22Rv1 (cell line): Measurements from ENCODE around the gene CTCFL.
"Not testable (repeated sequence)": the region's sequence is repeated elsewhere in the genome, so short reads cannot be mapped to it uniquely, and the experiment has no call there.

Experiments used
- H3K27ac ChIP-seq: fragments of 450-650 bp; 2 replicates; pipeline ENCODE4 v1.5.1; 2017
- ZFX ChIP-seq: fragments of 450-650 bp; IDR thresholded peaks from 2 replicates; pipeline ENCODE4 v1.6.1; 2017; ENCODE audit warnings: antibody characterized with exemption, borderline replicate concordance
- TF ChIP-seq, protein P1 (sequence below): fragments of 450-650 bp; IDR thresholded peaks from 2 replicates; pipeline ENCODE4 v1.5.1; 2017; ENCODE audit warnings: mild to moderate bottlenecking

CTCFL gene

DNA sequence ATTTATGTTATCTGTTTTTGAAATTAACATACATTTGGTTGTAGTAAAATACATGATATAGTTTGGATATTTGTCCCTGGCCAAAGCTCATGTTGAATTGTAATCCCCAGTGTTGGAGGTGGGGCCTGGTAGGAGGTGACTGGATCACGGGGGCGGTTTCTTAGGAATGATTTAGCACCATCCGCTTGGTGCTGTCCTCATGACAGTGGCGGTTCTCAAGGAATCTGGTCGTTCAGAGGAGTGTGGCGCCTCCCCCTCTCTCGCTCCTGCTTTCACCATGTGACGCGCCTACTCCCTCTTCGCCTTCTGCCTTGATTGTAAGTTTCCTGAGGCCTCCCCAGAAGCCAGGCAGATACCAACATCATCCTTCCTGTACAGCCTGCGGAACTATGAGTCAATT lies 29.0 kb downstream of the CTCFL start:
- H3K27ac ChIP-seq: no peak overlapping the region
- TF ChIP-seq ZFX: no peak
- TF ChIP-seq, protein P1, sequence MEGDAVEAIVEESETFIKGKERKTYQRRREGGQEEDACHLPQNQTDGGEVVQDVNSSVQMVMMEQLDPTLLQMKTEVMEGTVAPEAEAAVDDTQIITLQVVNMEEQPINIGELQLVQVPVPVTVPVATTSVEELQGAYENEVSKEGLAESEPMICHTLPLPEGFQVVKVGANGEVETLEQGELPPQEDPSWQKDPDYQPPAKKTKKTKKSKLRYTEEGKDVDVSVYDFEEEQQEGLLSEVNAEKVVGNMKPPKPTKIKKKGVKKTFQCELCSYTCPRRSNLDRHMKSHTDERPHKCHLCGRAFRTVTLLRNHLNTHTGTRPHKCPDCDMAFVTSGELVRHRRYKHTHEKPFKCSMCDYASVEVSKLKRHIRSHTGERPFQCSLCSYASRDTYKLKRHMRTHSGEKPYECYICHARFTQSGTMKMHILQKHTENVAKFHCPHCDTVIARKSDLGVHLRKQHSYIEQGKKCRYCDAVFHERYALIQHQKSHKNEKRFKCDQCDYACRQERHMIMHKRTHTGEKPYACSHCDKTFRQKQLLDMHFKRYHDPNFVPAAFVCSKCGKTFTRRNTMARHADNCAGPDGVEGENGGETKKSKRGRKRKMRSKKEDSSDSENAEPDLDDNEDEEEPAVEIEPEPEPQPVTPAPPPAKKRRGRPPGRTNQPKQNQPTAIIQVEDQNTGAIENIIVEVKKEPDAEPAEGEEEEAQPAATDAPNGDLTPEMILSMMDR: no peak

DNA sequence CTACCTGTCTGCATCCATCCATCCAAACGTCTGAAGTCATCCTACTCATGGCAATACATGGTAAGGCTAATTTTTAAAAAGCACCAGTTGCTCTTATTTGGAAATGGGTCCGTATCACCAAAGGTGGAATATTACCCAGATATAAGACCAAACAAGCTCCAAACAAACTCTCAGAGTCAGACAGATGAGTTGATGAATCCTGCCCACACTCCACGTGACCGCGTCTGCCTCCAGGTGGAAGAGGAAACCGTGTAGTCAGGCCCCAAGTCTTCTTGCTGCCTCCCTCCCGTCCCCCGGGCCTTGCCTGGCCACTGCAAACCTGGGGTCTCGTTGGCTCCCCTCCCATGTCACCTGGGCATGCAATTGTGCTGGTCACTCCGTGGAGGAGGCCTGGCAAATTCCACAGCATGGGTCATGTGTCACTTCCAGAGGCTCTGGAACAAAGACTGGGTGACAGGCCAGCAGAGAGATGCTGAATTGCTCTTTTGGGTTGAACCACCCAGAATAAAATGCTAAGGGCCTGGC lies 31.8 kb downstream of the CTCFL start:
- H3K27ac ChIP-seq: no peak overlapping the region
- TF ChIP-seq, protein P1: no peak

DNA sequence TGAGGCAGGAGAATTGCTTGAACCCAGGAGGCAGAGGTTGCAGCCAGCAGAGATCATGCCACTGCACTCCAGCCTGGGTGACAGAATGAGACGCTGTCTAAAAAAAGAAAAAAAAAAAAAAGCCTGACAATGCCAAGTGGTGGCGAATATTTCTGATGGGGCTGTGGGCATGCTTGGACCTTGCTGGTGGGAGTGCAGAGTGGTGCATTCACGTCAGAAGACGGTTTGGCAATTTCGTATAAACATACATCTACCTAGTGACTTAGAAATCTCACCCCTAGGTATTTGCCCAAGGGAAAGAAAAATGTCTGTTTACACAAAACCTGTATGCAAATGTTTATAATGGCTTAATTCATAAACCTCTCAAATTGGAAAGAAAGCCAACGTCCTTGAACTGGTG lies 33.6 kb downstream of the CTCFL start:
- TF ChIP-seq, protein P1: no peak
- TF ChIP-seq ZFX: no peak
- no peak overlapping the region for H3K27ac ChIP-seq

DNA sequence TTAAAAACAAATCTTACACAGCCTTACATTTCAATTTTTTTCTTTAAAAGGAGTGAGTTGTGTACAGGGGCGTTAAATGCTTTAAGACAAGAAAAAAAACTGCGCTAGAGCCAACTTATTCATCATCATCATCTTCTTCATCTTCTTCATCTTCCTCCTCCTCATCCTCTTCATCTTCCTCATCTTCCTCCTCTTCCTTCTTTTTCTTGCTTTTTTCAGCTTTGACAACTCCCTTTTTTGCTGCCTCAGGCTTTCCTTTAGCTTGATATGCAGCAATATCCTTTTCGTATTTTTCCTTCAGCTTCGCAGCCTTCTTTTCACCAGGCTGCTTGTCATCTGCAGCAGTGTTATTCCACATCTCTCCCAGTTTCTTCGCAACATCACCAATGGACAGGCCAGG lies 36.7 kb downstream of the CTCFL start:
- H3K27ac ChIP-seq: not testable (repeated sequence)

DNA sequence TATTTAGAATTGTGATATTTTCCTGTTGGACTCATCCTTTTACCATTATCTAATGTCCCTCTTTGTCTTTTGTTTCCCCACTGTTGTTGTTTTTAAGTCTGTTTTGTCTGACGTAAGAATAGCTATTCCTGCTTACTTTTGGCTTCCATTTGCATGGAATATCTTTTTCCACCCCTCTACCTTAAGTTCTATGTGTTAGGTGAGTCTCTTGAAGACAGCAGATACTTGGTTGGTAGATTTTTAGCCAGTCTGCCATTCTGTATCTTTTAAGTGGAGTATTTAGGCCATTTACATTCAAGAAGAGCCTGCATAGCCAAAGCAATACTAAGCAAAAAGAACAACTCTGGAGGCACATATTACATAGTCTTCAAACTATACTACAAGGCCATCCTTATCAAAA lies 39.2 kb downstream of the CTCFL start:
- H3K27ac ChIP-seq: no peak overlapping the region
- TF ChIP-seq, protein P1: no peak
- TF ChIP-seq ZFX: no peak

DNA sequence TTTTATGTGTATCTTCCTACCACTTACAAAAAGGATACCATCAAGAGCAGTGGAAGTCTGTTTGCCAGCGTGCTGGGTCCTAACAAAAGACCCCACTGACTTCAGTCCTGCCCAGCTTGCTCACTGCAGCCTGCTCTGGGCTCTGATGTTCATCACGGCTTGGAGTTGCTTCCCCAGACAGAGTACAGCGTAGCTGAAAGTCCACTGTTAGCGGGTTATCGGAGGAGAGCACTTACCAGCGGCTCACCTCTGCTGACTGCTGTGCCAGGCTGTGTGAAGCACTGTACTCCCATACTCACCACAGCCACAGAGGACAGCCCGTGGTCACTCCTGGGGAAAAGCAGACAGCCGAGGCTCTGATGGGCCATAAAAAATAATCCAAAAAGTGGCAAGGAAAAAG lies 40.2 kb downstream of the CTCFL start:
- TF ChIP-seq, protein P1: no peak
- TF ChIP-seq ZFX: no peak
- no peak overlapping the region for H3K27ac ChIP-seq

DNA sequence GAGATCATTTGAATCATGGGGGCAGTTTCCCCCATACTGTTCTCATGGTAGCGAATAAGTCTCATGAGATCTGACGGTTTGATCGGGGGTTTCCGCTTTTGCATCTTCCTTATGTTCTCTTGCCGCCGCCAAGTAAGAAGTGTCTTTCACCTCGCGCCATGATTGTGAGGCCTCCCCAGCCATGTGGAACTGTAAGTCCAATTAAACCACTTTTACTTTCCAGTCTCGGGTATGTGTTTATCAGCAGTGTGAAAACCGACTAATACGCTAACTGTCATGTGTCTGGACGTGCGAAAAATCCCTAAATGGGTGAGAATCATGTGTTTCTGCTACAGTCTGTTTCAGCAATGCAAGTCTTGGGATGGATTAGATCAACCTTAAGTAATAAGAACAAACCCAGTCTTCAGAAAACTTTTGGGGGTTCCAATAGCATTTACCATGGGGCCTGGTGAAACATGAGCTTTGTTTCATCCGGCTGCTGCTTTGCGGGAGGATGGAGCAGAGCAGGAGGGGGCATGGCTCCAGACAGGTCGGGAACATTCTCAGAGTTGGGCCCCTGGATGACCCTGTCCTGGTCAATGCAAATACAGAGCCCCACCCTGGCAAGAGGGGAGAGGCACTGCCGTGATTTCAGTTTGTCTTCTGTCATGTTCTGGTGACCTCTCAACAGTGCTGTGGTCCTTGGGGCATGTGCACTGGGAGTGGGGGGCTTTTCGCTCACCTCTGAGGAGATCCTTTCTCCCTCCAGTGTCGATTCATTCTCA lies 41.5 kb downstream of the CTCFL start:
- TF ChIP-seq ZFX: no peak
- TF ChIP-seq, protein P1: no peak
- no peak overlapping the region for H3K27ac ChIP-seq

DNA sequence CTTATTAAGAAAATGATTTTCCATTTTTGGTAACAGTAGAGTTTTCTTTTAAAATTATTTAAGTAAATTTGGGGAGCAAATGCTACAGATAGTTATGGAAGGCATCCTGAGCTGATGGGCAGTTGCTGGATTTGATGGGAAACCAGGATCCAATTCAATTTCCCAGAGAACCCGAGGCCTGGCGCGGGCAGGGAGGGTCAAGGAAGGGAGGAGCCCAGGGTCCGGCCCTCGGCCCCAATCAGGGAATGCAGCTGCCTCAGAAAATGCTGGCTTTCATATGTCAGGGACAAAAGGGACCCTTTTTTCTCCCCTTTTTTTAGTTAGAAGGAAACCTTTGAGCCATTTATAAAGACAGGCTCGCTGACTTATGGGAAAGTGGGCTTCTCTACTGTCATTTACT lies 42.1 kb downstream of the CTCFL start:
- no peak overlapping the region for H3K27ac ChIP-seq
- TF ChIP-seq, protein P1: no peak
- TF ChIP-seq ZFX: no peak
